HFFc6 (cell line): ENCODE data around the gene GALNT18. TPM values are rescaled to one million over a fixed set of nuclear protein-coding genes. Genes with fewer than 3 reads are reported as not detected.

ENCODE experiments used
- DNase-seq: peaks from one replicate; pipeline ENCODE4 v3.0.0-alpha.2; 2018
- H3K27ac Mint-ChIP-seq: 2 replicates; pipeline ENCODE4 v1.8.0; 2020; ENCODE audit warnings: mild to moderate bottlenecking, mixed read lengths
- H3K27me3 Mint-ChIP-seq: 2 replicates; pipeline ENCODE4 v1.8.0; 2021; ENCODE audit warnings: mild to moderate bottlenecking, moderate library complexity, mixed read lengths; ENCODE audit not compliant: insufficient read depth
- H3K36me3 Mint-ChIP-seq: 2 replicates; pipeline ENCODE4 v1.8.0; 2021; ENCODE audit warnings: low read depth, mixed read lengths
- H3K4me1 Mint-ChIP-seq: 2 replicates; pipeline ENCODE4 v1.8.0; 2020; ENCODE audit warnings: low read depth, mixed read lengths
- H3K4me3 Mint-ChIP-seq: 2 replicates; pipeline ENCODE4 v1.8.0; 2020; ENCODE audit warnings: mild to moderate bottlenecking, moderate library complexity, mixed read lengths
- H3K9me3 Mint-ChIP-seq: 2 replicates; pipeline ENCODE4 v1.8.0; 2020; ENCODE audit warnings: mild to moderate bottlenecking, mixed read lengths
- total RNA-seq, 6 experiments: library from RNA; stranded (reverse); fragmentation: NEBNext Ultra II Directional; extraction: Animal tissue kit (Norgen Biotek cat#: 25700); gene quantifications; 2 replicates in 1 of 6; 3 replicates in 5 of 6; pipeline ENCODE4 v1.2.3, GENCODE V29; 2021
- TF ChIP-seq, protein P1 (sequence below): fragments of 200-600 bp; sonication (generic); IDR thresholded peaks from 2 replicates; pipeline ENCODE4 v1.5.0; 2021; ENCODE audit warnings: antibody characterized with exemption, mild to moderate bottlenecking

Gene GALNT18
- total RNA-seq, 6 experiments from 2014 or later = 2.7 to 13.7 (median 12.4) TPM

DNA sequence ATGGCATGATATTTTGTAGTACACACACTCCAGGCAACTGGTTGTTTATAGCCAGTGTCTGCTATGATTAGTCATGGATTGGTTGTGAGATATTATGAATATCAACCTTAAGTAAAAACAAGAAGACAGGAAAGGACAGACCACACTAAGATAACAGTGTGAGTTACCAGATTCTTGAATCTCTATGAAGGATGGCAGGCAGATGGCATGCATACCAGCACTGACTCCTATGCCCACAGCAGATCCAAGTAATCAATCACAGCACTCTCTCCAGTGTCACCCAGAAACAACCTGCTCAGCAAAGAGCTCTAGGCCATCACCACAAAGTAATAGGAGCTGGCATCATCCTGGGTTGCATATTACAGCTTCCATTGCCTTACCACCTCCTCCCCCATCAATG, 116.6 kb downstream of the GALNT18 start:
- Mint-ChIP-seq H3K4me1 (peaks cover 20% of the 10 kb centered on the region; the same call in 1 of the 2 replicates), H3K27me3 (peaks cover 18% of the 10 kb centered on the region), H3K9me3 (no peaks in the 10 kb centered on the region), H3K36me3 (no peaks in the 10 kb centered on the region), H3K27ac (no peak overlapping the region; the same call in 1 of the 2 replicates), H3K4me3 (no peak overlapping the region)
- DNase-seq = peak; percentile 4
- TF ChIP-seq, protein P1, sequence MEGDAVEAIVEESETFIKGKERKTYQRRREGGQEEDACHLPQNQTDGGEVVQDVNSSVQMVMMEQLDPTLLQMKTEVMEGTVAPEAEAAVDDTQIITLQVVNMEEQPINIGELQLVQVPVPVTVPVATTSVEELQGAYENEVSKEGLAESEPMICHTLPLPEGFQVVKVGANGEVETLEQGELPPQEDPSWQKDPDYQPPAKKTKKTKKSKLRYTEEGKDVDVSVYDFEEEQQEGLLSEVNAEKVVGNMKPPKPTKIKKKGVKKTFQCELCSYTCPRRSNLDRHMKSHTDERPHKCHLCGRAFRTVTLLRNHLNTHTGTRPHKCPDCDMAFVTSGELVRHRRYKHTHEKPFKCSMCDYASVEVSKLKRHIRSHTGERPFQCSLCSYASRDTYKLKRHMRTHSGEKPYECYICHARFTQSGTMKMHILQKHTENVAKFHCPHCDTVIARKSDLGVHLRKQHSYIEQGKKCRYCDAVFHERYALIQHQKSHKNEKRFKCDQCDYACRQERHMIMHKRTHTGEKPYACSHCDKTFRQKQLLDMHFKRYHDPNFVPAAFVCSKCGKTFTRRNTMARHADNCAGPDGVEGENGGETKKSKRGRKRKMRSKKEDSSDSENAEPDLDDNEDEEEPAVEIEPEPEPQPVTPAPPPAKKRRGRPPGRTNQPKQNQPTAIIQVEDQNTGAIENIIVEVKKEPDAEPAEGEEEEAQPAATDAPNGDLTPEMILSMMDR = no peak

DNA sequence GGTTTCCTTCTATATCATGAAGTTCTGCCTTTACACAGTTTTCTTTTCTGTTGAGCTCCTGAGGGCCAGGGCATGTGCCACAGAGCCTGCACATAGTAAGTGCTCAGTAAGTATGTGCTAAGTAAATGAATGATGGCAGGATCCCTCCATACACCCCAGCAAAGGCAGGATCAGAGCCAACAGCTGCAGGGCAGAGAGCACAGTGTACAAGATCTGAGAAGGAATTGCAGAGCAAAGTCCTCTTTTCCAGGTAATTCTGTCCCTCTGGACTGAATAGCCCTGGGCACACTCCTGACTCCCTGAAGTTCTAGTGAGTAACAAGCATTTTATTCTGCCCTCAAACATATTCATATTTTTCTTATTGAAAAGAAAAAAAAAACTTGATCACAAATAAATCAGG, 117.7 kb downstream of the GALNT18 start:
- H3K27ac Mint-ChIP-seq = no peak overlapping the region
- TF ChIP-seq, protein P1 = no peak
- peaks cover 20% of the 10 kb centered on the region; the same call in 1 of the 2 replicates for H3K4me1 Mint-ChIP-seq
- DNase-seq = no peak
- H3K27me3 Mint-ChIP-seq = peaks cover 22% of the 10 kb centered on the region
- H3K9me3 Mint-ChIP-seq = no peaks in the 10 kb centered on the region
- no peak overlapping the region for H3K4me3 Mint-ChIP-seq
- no peaks in the 10 kb centered on the region for H3K36me3 Mint-ChIP-seq

DNA sequence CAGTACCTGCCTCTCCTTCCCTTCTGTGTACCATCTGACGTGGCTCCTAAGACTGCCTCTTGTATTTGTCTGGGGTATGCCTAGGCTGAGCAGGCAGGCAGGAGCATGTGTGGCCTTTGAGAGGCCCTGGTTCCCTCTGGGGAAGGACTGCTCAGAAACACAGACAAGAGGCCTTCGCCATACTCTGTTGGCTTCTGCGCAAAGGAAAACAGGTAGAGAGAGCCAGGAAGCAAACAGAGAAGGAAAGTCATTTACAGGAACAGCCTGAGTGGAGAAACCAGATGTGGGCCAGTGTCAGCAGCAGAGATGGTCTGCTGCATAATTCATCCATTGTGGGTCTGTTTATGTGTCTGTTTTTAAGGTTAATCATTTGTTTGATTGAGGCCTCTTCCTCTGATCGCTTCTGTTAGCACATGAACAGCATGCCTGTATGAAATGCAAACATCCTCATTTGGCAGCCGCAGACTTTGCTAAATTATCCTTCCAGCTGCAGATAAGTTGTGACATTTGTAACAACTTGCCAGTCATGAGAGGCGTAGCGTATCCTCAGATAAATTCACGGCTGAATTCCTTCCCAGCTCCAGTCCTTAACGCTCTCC, 119.4 kb downstream of the GALNT18 start:
- Mint-ChIP-seq H3K27ac (no peak overlapping the region), H3K36me3 (no peaks in the 10 kb centered on the region), H3K4me1 (peaks cover 20% of the 10 kb centered on the region; the same call in 1 of the 2 replicates), H3K27me3 (peaks cover 18% of the 10 kb centered on the region), H3K9me3 (no peaks in the 10 kb centered on the region), H3K4me3 (no peak overlapping the region)
- TF ChIP-seq, protein P1 = no peak
- no peak for DNase-seq

DNA sequence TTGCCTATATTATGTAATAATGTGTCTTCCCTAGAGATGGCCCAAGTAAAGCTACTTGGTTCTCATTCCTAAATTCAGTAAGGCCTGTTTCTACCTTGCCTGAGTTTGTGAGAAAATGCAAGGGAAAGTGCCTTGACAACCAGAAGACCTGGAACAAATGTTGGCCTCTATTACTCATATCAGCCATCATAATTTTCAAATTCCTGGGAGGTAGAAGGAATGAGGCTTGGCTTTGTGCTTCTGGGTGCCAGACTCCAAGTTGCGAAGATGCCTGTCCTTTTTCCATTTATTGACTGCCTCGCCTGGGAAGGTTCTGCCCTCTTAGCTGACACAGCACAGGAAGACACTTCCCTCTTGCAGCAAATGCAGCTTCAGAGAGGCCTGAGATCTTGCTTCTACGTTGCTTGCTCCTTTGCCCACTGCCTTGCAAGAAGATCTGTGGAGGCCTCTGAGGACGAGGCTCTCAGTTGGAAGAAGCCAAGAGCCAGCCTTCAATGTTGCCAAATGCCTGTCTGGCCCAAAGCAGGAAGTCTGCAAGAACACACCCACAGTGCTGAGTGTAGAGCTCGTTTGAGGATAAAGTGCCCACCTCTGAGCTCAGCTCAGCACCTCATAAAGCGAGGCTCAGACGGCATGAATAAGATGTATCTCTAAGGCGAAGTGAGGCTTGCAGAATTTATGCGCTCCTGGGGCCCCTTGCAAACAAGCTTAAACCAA, 120.1 kb downstream of the GALNT18 start:
- DNase-seq = no peak
- Mint-ChIP-seq H3K4me3 (no peak overlapping the region), H3K27ac (no peak overlapping the region), H3K36me3 (no peaks in the 10 kb centered on the region), H3K4me1 (peaks cover 20% of the 10 kb centered on the region; the same call in 1 of the 2 replicates), H3K27me3 (peaks cover 18% of the 10 kb centered on the region), H3K9me3 (no peaks in the 10 kb centered on the region)
- TF ChIP-seq, protein P1 = no peak

DNA sequence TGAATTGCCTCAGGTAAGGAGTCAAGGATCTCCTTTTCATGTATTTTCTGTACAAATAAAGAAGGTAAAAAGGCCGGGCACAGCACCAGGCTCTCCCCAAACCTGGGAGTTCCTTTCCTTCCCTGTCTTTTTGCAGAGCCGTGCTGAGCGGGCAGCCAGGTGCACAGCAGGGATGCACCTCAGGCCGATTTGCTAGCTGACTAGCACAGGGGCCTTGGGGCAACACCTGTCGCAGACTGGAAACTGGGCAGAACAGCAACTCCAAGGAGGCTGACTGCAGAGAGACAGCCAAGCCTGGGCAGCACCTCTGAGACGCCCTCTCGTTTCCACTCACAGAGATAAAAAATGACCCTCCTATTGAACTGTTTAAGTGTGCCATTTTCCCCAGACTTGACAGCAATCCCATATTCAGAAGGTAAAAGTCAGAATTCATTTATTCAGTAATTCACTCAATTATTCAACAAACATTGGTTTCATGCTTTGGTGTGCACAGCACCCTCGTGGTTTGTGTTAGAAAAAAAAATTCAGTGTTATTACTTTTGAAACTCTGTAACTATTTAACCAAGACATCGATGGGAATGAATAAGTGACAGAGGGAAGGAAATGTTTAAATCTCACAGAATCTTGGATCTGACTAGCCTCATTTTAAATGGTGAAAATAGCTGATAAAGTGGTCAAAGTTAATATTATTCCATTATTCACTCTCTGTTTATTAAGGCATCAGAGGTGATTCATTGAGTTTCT, 120.9 kb downstream of the GALNT18 start:
- TF ChIP-seq, protein P1 = no peak
- no peak overlapping the region for H3K4me3 Mint-ChIP-seq
- no peaks in the 10 kb centered on the region for H3K9me3 Mint-ChIP-seq
- H3K4me1 Mint-ChIP-seq = peaks cover 20% of the 10 kb centered on the region; the same call in 1 of the 2 replicates
- DNase-seq = no peak
- no peaks in the 10 kb centered on the region for H3K36me3 Mint-ChIP-seq
- H3K27ac Mint-ChIP-seq = no peak overlapping the region
- H3K27me3 Mint-ChIP-seq = peaks cover 16% of the 10 kb centered on the region
